Bronchial epithelial cell (primary cell): ENCODE results near the gene CCDC149. TPM values are rescaled to one million over a fixed set of nuclear protein-coding genes. Genes with fewer than 3 reads are reported as not detected.

ENCODE experiments used
- DNase-seq: peaks from one replicate; pipeline ENCODE4 v3.0.0-alpha.2; 2010; ENCODE audit warnings: low read depth
- FAIRE-seq: peaks from 2 replicates; lab custom pipeline; 2011; peaks lifted over from hg19 to GRCh38; lab: Jason Lieb, UNC
- H3K27me3 ChIP-seq: 2 replicates; pipeline ENCODE4 v1.5.1; 2011; ENCODE audit warnings: low read length; ENCODE audit not compliant: control insufficient read depth, insufficient read depth
- H3K36me3 ChIP-seq: 2 replicates; pipeline ENCODE4 v1.5.1; 2011; ENCODE audit warnings: low read length; ENCODE audit not compliant: control insufficient read depth, insufficient read depth
- H3K4me3 ChIP-seq: 2 replicates; pipeline ENCODE4 v1.5.1; 2011; ENCODE audit warnings: mild to moderate bottlenecking, low read depth, low read length, control low read depth
- total RNA-seq: library from RNA; depleted of rRNA; stranded (reverse); fragments of >200 nt; gene quantifications from 2 replicates; pipeline ENCODE4 v1.2.1, GENCODE V29; 2014
- TF ChIP-seq, protein P1 (sequence below): IDR thresholded peaks from 2 replicates; pipeline ENCODE4 v1.5.1; 2011; ENCODE audit warnings: mild to moderate bottlenecking, moderate library complexity, low read length, control low read depth, inconsistent platforms; ENCODE audit not compliant: insufficient read depth, severe bottlenecking

Gene CCDC149
- total RNA-seq, 1 donor from 2014 or later = 4.2 TPM

GRCh38 chr4:24932515-24933225, 19.8 kb upstream of the CCDC149 start:
- Histone ChIP-seq H3K27me3 (no peaks in the 10 kb centered on the region), H3K36me3 (no peaks in the 10 kb centered on the region), H3K4me3 (no peak overlapping the region)
- FAIRE-seq (no peak), DNase-seq (no peak)
- TF ChIP-seq, protein P1, sequence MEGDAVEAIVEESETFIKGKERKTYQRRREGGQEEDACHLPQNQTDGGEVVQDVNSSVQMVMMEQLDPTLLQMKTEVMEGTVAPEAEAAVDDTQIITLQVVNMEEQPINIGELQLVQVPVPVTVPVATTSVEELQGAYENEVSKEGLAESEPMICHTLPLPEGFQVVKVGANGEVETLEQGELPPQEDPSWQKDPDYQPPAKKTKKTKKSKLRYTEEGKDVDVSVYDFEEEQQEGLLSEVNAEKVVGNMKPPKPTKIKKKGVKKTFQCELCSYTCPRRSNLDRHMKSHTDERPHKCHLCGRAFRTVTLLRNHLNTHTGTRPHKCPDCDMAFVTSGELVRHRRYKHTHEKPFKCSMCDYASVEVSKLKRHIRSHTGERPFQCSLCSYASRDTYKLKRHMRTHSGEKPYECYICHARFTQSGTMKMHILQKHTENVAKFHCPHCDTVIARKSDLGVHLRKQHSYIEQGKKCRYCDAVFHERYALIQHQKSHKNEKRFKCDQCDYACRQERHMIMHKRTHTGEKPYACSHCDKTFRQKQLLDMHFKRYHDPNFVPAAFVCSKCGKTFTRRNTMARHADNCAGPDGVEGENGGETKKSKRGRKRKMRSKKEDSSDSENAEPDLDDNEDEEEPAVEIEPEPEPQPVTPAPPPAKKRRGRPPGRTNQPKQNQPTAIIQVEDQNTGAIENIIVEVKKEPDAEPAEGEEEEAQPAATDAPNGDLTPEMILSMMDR = no peak

- DNase-seq (peak; percentile 29), FAIRE-seq (no peak)
- Histone ChIP-seq H3K36me3 (no peaks in the 10 kb centered on the region), H3K27me3 (no peaks in the 10 kb centered on the region), H3K4me3 (no peak overlapping the region)
- TF ChIP-seq, protein P1 = no peak
Measured at GRCh38 chr4:24930151-24930550, 17.3 kb upstream of the CCDC149 start.

DNA sequence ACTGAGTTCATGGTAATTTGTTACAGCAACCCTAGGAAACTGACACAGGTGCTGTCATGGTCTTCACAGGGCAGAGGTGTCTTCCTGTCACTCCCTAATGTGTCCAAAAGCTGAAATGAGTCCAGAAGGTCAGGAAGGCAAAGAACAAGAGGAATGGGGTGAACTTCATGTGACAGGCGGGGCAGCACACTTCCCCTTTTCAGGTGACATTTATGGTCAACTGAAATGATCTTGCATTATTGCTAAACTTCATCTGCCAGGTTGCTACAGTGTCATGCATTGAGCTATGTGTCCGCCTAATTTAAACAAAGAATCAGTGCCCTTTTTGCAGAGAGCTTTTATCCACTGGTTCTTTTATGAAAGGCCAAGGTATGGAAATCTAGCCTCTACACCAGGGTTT, 15.9 kb upstream of the CCDC149 start:
- no peak for FAIRE-seq
- no peak for DNase-seq
- H3K27me3 ChIP-seq = no peaks in the 10 kb centered on the region
- no peak overlapping the region for H3K4me3 ChIP-seq
- H3K36me3 ChIP-seq = no peaks in the 10 kb centered on the region
- TF ChIP-seq, protein P1 = no peak

- DNase-seq (no peak), FAIRE-seq (no peak)
- TF ChIP-seq, protein P1 = no peak
- Histone ChIP-seq H3K27me3 (no peaks in the 10 kb centered on the region), H3K4me3 (no peak overlapping the region), H3K36me3 (no peaks in the 10 kb centered on the region)
Measured at GRCh38 chr4:24927049-24927448, 14.2 kb upstream of the CCDC149 start.

GRCh38 chr4:24924309-24924781, 11.5 kb upstream of the CCDC149 start:
- peak; percentile 42 for DNase-seq
- Histone ChIP-seq H3K4me3 (no peak overlapping the region), H3K27me3 (no peaks in the 10 kb centered on the region), H3K36me3 (no peaks in the 10 kb centered on the region)
- FAIRE-seq = peak; percentile 82
- TF ChIP-seq, protein P1 = no peak
